ENCODE data around the gene ANKRD24. TPM values are rescaled to one million over a fixed set of nuclear protein-coding genes. Genes with fewer than 3 reads are reported as not detected.

ANKRD24 gene
- total and polyA plus RNA-seq, 2 of the 13 experiments (the other 11 are each of a cell fraction or from before 2014, with no cell fraction given): 0.13 to 0.24 TPM

GRCh38 chr19:4267901-4268815 is 85.7 kb downstream of the ANKRD24 start:
- H3K9ac ChIP-seq (ENCODE audit: insufficient read depth, low read depth, low read length): no peak overlapping the region
- peak overlapping the region; percentile 73 for H3K27ac ChIP-seq (ENCODE audit: extremely low read length, insufficient read depth, low read length)
- H3K4me2 ChIP-seq (ENCODE audit: low read depth, low read length): no peak overlapping the region
- H3K4me3 ChIP-seq (replicated peaks in 1 of 3; ENCODE audit: insufficient read depth in 1 of 3, low read depth in 2 of 3, low read length in 3 of 3): no peak overlapping the region
- no peaks in the 10 kb centered on the region for H3K79me2 ChIP-seq (ENCODE audit: insufficient read depth, low read length)
- no peaks in the 10 kb centered on the region for H4K20me1 ChIP-seq (ENCODE audit: insufficient read depth, low read length)
- FAIRE-seq (no peak), DNase-seq (ENCODE audit: low spot score) (peak; percentile 69), ATAC-seq (peak; percentile 39)
- 73% methylated on average over 23 of the region's 30 CpGs for WGBS (ENCODE audit: low lambda C conversion rate)
- BruUV-seq (replicated peaks): TSS peak; percentile 61
- no peak overlapping the region for H2AFZ ChIP-seq (ENCODE audit: low read length)
- CTCF ChIA-PET (ENCODE audit: low intra/inter-chr PET ratio, low total read pairs): interaction anchor here (1.5 to 3.2 kb wide), 2 partner anchors 85 to 132 kb away, joined by 6 to 41 read pairs; partner anchors contain the start of gene SH3GL1
- POLR2A ChIA-PET: interaction anchor here (0.7 to 2.8 kb wide), 10 partner anchors 16 to 189 kb away, joined by 3 to 23 read pairs (median 5); partner anchors contain the start of genes MPND, STAP2, UBXN6 and YJU2
- intact Hi-C loops (cut with micrococcal nuclease; ENCODE audit: unreplicated experiment): loop anchor here (1.0 to 5.0 kb wide), 4 partner anchors 43 to 134 kb away; partner anchors contain the start of genes CHAF1A, MPND and SH3GL1
- peaks cover 7 to 11% of the 10 kb centered on the region in 2 experiments; a peak in 3 of 5 replicates for H3K36me3 ChIP-seq (replicated peaks in 1 of 2; ENCODE audit: control insufficient read depth in 1 of 2, insufficient read depth in 2 of 2, low read length in 2 of 2)
- H3K27me3 ChIP-seq (ENCODE audit: control insufficient read depth in 1 of 2, insufficient read depth in 2 of 2, low read length in 2 of 2): no peaks in the 10 kb centered on the region
- in situ Hi-C loops (cut with HindIII; ENCODE audit: extremely low pct_ligation_motif_present, low pct_unique_long_range_greater_than_20kb): loop anchor here (5.0 kb wide), 1 partner anchor 84 kb away; no protein-coding TSS in a partner anchor
- peaks cover 20% of the 10 kb centered on the region for H3K4me1 ChIP-seq (ENCODE audit: insufficient read depth, low read length)
- H3K9me3 ChIP-seq (ENCODE audit: low read length): no peaks in the 10 kb centered on the region
- peak; percentile 60; the same call in 1 of the 2 replicates for TF ChIP-seq NRL (CRISPR knock-in tag; IDR thresholded peaks at IDR 0.05; ENCODE audit: borderline replicate concordance)
- TF ChIP-seq STAT6 (CRISPR knock-in tag; IDR thresholded peaks at IDR 0.05; ENCODE audit: borderline replicate concordance): no peak
- TF ChIP-seq ZNF18 (CRISPR knock-in tag; IDR thresholded peaks at IDR 0.05; ENCODE audit: insufficient replicate concordance): no peak
- no peak for TF ChIP-seq ZNF605 (CRISPR knock-in tag; IDR thresholded peaks at IDR 0.05)
- no peak for TF ChIP-seq ZNF383 (CRISPR knock-in tag; IDR thresholded peaks at IDR 0.05; ENCODE audit: borderline replicate concordance)
- TF ChIP-seq ZNF790 (CRISPR knock-in tag; IDR thresholded peaks at IDR 0.05; ENCODE audit: borderline replicate concordance): no peak
- no peak for TF ChIP-seq CREBL2 (CRISPR knock-in tag; IDR thresholded peaks at IDR 0.05; ENCODE audit: borderline replicate concordance)
- no peak for TF ChIP-seq GTF3A (CRISPR knock-in tag; conservative IDR thresholded peaks at IDR 0.05)
- TF ChIP-seq LCORL (IDR thresholded peaks at IDR 0.05): no peak
- peak; percentile 23; the same call in 1 of the 2 replicates for TF ChIP-seq LCORL (CRISPR knock-in tag; IDR thresholded peaks at IDR 0.05)
- TF ChIP-seq PAXIP1 (CRISPR knock-in tag; conservative IDR thresholded peaks at IDR 0.05): 0 out of 2 replicates have a peak, but pooled peaks have one; percentile 27
- TF ChIP-seq ZNF3 (CRISPR knock-in tag; IDR thresholded peaks at IDR 0.05): no peak
